ENCODE results near the gene TPD52L2.
"Not testable (repeated sequence)": the region's sequence is repeated elsewhere in the genome, so short reads cannot be mapped to it uniquely, and the experiment has no call there.

TPD52L2 gene

GRCh38 chr20:63867042-63867441, 2.0 kb downstream of the TPD52L2 start:
- not testable (repeated sequence) for H3K4me1 ChIP-seq (ENCODE audit: insufficient read depth, low read length); H3K4me3 ChIP-seq (ENCODE audit: low read length); H3K9ac ChIP-seq (ENCODE audit: low read depth, low read length); H3K27ac ChIP-seq (ENCODE audit: low read depth, low read length); H3K27me3 ChIP-seq (ENCODE audit: insufficient read depth, low read length); H3K9me3 ChIP-seq (ENCODE audit: insufficient read depth, low read depth, low read length)
- H3K36me3 ChIP-seq (ENCODE audit: insufficient read depth, low read length): peaks cover 41% of the 10 kb centered on the region
- WGBS: 93% methylated on average over 13 of the region's 13 CpGs

- WGBS: 95% methylated on average over 5 of the region's 5 CpGs
- Histone ChIP-seq H3K9ac (ENCODE audit: low read depth, low read length) (no peak overlapping the region), H3K9me3 (ENCODE audit: insufficient read depth, low read depth, low read length) (no peaks in the 10 kb centered on the region), H3K27me3 (ENCODE audit: insufficient read depth, low read length) (no peaks in the 10 kb centered on the region), H3K4me1 (ENCODE audit: insufficient read depth, low read length) (0 out of 2 replicates have a peak, but pooled peaks cover 4% of the 10 kb centered on the region), H3K36me3 (ENCODE audit: insufficient read depth, low read length) (peaks cover 48% of the 10 kb centered on the region), H3K27ac (ENCODE audit: low read depth, low read length) (no peak overlapping the region), H3K4me3 (ENCODE audit: low read length) (no peak overlapping the region)
Measured at GRCh38 chr20:63868264-63868663, 3.2 kb downstream of the TPD52L2 start.

GRCh38 chr20:63873477-63873971, 8.5 kb downstream of the TPD52L2 start:
- H3K36me3 ChIP-seq (ENCODE audit: insufficient read depth, low read length): peaks cover 90% of the 10 kb centered on the region
- no peaks in the 10 kb centered on the region for H3K27me3 ChIP-seq (ENCODE audit: insufficient read depth, low read length)
- H3K4me1 ChIP-seq (ENCODE audit: insufficient read depth, low read length): no peaks in the 10 kb centered on the region
- H3K4me3 ChIP-seq (ENCODE audit: low read length): no peak overlapping the region
- no peak overlapping the region for H3K9ac ChIP-seq (ENCODE audit: low read depth, low read length)
- WGBS: 96% methylated on average over 14 of the region's 14 CpGs
- H3K27ac ChIP-seq (ENCODE audit: low read depth, low read length): no peak overlapping the region
- no peaks in the 10 kb centered on the region for H3K9me3 ChIP-seq (ENCODE audit: insufficient read depth, low read depth, low read length)

GRCh38 chr20:63874241-63874640, 9.2 kb downstream of the TPD52L2 start:
- not testable (repeated sequence) for H3K9ac ChIP-seq (ENCODE audit: low read depth, low read length); H3K9me3 ChIP-seq (ENCODE audit: insufficient read depth, low read depth, low read length); H3K27me3 ChIP-seq (ENCODE audit: insufficient read depth, low read length); H3K27ac ChIP-seq (ENCODE audit: low read depth, low read length); H3K4me1 ChIP-seq (ENCODE audit: insufficient read depth, low read length); H3K4me3 ChIP-seq (ENCODE audit: low read length)
- WGBS: 97% methylated on average over 6 of the region's 7 CpGs
- H3K36me3 ChIP-seq (ENCODE audit: insufficient read depth, low read length): peaks cover 85% of the 10 kb centered on the region

DNA sequence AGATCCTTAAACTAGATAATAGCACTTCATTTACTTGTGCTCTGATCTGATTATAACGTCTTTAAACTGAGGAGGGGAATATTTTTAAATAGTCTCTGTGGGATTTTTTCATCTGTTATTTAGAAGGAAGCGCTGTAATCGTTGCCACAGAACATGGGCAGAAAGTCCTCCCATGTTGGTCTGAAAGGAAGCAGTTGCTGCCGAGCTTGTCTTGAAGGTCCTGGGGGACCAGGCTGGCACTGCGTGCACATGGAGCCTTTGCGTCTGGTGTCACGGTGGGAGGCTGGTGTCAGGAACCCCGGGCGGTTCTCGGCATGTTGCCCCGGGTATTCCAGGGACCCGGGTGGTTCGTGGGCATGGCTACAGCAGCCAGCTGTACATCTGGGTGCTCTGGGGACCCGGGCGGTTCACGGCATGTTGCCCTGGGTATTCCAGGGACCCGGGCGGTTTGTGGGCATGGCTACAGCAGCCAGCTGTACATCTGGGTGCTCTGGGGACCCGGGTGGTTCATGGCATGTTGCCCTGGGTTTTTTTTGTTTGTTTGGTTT, 11.5 kb downstream of the TPD52L2 start:
- H3K36me3 ChIP-seq (ENCODE audit: insufficient read depth, low read length): peaks cover 65% of the 10 kb centered on the region
- H3K4me1 ChIP-seq (ENCODE audit: insufficient read depth, low read length): no peaks in the 10 kb centered on the region
- H3K27ac ChIP-seq (ENCODE audit: low read depth, low read length): no peak overlapping the region
- no peaks in the 10 kb centered on the region for H3K27me3 ChIP-seq (ENCODE audit: insufficient read depth, low read length)
- H3K9ac ChIP-seq (ENCODE audit: low read depth, low read length): no peak overlapping the region
- no peaks in the 10 kb centered on the region for H3K9me3 ChIP-seq (ENCODE audit: insufficient read depth, low read depth, low read length)
- H3K4me3 ChIP-seq (ENCODE audit: low read length): no peak overlapping the region
- 96% methylated on average over 19 of the region's 19 CpGs for WGBS

- no peak overlapping the region for H3K4me3 ChIP-seq (ENCODE audit: low read length)
- H3K27me3 ChIP-seq (ENCODE audit: insufficient read depth, low read length): no peaks in the 10 kb centered on the region
- no peak overlapping the region for H3K27ac ChIP-seq (ENCODE audit: low read depth, low read length)
- H3K9ac ChIP-seq (ENCODE audit: low read depth, low read length): no peak overlapping the region
- no peaks in the 10 kb centered on the region for H3K9me3 ChIP-seq (ENCODE audit: insufficient read depth, low read depth, low read length)
- no peaks in the 10 kb centered on the region for H3K4me1 ChIP-seq (ENCODE audit: insufficient read depth, low read length)
- 96% methylated on average over 32 of the region's 32 CpGs for WGBS
- H3K36me3 ChIP-seq (ENCODE audit: insufficient read depth, low read length): peaks cover 66% of the 10 kb centered on the region
Measured at GRCh38 chr20:63877755-63878470, 12.8 kb downstream of the TPD52L2 start.

GRCh38 chr20:63878899-63879663, 14.0 kb downstream of the TPD52L2 start:
- no peaks in the 10 kb centered on the region for H3K4me1 ChIP-seq (ENCODE audit: insufficient read depth, low read length)
- H3K36me3 ChIP-seq (ENCODE audit: insufficient read depth, low read length): peaks cover 65% of the 10 kb centered on the region
- no peaks in the 10 kb centered on the region for H3K9me3 ChIP-seq (ENCODE audit: insufficient read depth, low read depth, low read length)
- H3K4me3 ChIP-seq (ENCODE audit: low read length): no peak overlapping the region
- no peak overlapping the region for H3K27ac ChIP-seq (ENCODE audit: low read depth, low read length)
- 96% methylated on average over 14 of the region's 14 CpGs for WGBS
- no peaks in the 10 kb centered on the region for H3K27me3 ChIP-seq (ENCODE audit: insufficient read depth, low read length)
- H3K9ac ChIP-seq (ENCODE audit: low read depth, low read length): no peak overlapping the region

DNA sequence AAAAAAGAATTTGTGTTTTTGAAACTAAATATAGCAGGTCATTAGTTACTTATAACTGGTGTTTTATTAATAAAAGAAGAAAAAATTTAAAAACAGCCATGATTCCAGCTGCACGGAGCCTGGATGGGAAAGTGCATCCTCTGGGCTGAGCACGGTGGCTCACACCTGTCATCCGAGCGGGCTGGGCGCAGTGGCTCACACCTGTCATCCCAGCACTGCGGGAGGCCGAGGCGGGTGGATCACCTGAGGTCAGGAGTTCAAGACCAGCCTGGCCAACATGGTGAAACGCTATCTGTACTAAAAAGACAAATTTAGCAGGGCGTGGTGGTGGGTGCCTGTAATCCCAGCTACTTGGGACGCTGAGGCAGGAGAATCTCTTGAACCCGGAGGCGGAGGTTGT, 15.8 kb downstream of the TPD52L2 start:
- H3K36me3 ChIP-seq (ENCODE audit: insufficient read depth, low read length): peaks cover 66% of the 10 kb centered on the region
- H3K4me3 ChIP-seq (ENCODE audit: low read length); H3K27ac ChIP-seq (ENCODE audit: low read depth, low read length); H3K27me3 ChIP-seq (ENCODE audit: insufficient read depth, low read length); H3K9me3 ChIP-seq (ENCODE audit: insufficient read depth, low read depth, low read length); H3K9ac ChIP-seq (ENCODE audit: low read depth, low read length); H3K4me1 ChIP-seq (ENCODE audit: insufficient read depth, low read length): not testable (repeated sequence)
- 97% methylated on average over 13 of the region's 13 CpGs for WGBS

GRCh38 chr20:63881451-63882226, 16.6 kb downstream of the TPD52L2 start:
- Histone ChIP-seq H3K4me1 (ENCODE audit: insufficient read depth, low read length) (no peaks in the 10 kb centered on the region), H3K27ac (ENCODE audit: low read depth, low read length) (no peak overlapping the region), H3K4me3 (ENCODE audit: low read length) (no peak overlapping the region), H3K9me3 (ENCODE audit: insufficient read depth, low read depth, low read length) (no peaks in the 10 kb centered on the region), H3K9ac (ENCODE audit: low read depth, low read length) (no peak overlapping the region), H3K27me3 (ENCODE audit: insufficient read depth, low read length) (no peaks in the 10 kb centered on the region), H3K36me3 (ENCODE audit: insufficient read depth, low read length) (peaks cover 60% of the 10 kb centered on the region)
- 92% methylated on average over 19 of the region's 19 CpGs for WGBS

- Histone ChIP-seq H3K27me3 (ENCODE audit: insufficient read depth, low read length) (no peaks in the 10 kb centered on the region), H3K4me1 (ENCODE audit: insufficient read depth, low read length) (no peaks in the 10 kb centered on the region), H3K4me3 (ENCODE audit: low read length) (no peak overlapping the region), H3K36me3 (ENCODE audit: insufficient read depth, low read length) (peaks cover 64% of the 10 kb centered on the region), H3K9ac (ENCODE audit: low read depth, low read length) (no peak overlapping the region), H3K27ac (ENCODE audit: low read depth, low read length) (no peak overlapping the region), H3K9me3 (ENCODE audit: insufficient read depth, low read depth, low read length) (no peaks in the 10 kb centered on the region)
- 94% methylated on average over 28 of the region's 28 CpGs for WGBS
Measured at GRCh38 chr20:63882257-63883200, 17.5 kb downstream of the TPD52L2 start.

All from HUES64 (cell line).